Activated CD8-positive, alpha-beta memory T cell treated with anti-CD3 and anti-CD28 coated beads for 4 hours (primary cell): Measurements from ENCODE around the gene DLGAP1.
"Not testable (repeated sequence)": the region's sequence is repeated elsewhere in the genome, so short reads cannot be mapped to it uniquely, and the experiment has no call there.

Experiments used
- DNase-seq, 2 donors: peaks; one replicate each; pipeline ENCODE4 v3.0.0-alpha.2; 2020; ENCODE audit warnings: low read depth in 2 of 2

The DLGAP1 gene

DNA sequence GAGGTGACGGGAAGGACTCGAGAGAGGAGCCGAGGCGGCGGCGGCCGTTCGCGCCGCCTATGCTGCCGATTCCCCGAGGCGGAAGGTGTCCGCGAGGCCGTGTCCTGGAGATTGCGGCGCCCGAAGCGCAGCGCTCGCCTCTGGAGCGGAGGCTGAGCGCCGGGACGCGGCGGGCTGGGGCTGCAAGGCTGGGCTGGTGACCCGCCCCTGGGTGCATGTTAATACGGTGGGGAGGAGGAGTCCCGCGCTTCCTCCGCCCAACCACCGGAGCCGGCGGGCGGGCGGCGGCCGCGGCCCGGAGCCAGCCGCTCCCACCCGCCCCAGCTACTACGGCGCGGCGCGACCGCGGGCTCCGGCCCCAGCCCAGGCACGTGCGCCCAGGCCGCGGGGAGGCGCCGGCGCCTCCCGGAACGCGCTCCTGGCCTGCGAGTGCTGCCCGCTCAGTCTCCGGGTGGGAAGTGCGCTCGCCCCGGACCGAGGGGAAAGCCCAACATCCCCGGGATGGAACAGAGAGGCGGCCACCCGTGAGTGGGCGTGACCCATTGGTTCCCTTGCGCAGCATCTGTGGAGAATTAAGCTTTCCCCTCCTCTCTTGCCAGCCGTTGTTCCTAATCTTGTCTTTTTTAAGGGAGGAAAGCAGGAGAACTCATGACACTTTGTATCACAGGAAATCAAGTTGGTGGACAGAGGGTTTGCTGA is at the start of gene DLGAP1:
TSS of gene DLGAP1 (minus strand) at position 195 of the 699 bp plus-strand sequence.
- no peak for DNase-seq

DNA sequence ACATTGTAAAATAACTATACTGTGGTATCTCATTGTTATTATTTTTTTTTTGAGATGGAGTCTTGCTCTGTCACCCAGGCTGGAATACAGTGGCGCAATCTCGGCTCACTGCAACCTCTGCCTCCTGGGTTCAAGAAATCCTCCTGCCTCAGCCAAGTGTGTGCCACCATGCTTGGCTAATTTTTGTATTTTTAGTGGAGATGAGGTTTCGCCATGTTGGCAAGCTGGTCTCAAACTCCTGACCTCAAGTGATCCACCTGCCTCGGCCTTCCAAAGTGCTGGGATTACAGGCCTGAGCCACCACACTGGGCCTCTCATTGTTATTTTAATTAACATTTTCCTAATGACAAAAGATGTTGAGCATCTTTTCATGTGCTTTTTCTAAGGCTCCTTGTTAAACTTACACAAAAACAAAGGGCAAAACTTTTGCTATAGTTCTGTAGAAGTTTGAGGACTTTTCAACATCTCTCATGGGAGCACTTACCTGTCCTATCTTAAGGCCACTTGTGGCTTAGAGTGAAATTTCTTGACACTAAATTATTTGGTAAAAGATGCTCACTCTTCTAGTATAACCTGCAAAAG is 39.7 kb upstream of the DLGAP1 start:
- DNase-seq = not testable (repeated sequence)

DNA sequence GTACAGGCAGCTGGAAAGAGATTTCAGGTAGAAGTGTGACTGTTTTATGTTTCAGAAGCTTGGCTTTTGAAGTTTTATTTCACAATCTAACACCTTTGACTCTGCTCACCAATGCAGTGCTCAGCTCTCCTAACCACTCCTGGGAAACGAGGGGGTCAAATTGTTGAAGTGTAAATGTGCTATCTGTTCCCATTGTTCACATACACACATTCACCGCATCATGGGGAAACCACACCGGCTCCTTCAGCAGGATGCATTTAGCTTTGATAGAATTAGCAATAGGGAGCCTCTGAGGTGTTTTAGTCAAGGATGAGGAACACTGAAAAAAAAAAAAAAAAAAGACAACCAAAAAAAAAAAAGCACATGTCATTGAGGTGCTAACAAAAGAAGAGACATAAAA is 13.4 kb upstream of the DLGAP1 start:
- DNase-seq = no peak

DNA sequence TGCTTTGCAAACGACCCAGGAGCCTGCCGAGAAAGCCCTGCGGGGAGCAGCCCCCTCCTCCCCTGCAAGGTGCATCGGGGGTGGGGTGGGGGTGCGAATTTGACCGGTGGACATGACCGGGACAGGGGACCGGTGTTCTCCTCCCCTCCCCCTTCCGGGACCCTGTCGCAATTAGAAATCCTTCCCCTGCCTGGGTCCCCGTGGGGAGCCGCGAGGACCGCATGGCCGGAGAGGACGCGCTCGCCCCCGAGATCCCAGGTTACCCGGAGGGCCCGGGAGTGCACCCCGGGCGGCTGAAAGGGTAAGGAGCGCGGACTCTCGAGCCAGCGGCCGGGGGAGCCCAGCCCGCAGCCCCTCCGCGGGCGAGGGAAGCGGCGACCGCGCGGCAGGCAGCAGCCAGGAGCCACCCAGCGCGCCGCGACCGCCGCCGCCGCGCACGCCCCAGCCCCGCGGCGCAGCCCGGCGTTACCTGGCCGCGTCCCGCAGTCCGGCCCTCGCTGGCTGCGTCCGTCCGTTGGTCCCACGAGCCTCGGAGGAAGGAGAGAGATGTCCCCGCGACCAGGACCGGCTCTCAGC is 482 bp downstream of the DLGAP1 start:
- DNase-seq = no peak

DNA sequence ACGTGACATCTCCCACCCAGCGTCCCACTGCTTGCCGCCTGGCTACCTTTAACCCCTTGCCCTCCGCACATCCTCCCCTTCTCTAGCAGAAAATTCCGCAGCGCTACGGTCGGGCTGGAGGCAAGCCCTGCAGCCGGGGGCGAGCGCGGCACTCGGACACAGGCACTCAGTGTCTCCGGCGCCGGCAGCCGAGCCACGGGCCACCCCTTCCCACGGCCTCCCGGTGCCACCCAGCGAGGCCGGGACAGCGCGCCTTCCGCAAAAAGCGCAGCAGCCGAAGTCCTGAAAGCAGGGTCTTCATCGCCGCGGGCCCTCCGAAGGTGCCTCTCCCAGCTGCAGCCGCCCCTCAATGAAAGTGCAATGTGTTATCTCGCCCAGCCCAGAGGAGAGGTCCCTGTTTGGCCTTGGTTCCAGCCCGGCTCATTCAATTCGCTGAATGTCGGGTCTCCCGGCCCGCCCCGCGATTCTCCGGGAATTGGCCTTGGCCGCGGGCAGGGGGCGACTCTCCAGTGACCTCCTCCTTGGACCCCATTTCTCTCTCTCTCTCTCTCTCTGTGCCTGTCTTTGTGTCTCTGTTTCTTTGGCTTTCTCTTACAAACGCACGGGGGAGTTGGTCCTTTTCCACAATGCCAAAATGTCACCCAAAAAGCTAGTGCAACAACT is 1.1 kb downstream of the DLGAP1 start:
- no peak for DNase-seq

DNA sequence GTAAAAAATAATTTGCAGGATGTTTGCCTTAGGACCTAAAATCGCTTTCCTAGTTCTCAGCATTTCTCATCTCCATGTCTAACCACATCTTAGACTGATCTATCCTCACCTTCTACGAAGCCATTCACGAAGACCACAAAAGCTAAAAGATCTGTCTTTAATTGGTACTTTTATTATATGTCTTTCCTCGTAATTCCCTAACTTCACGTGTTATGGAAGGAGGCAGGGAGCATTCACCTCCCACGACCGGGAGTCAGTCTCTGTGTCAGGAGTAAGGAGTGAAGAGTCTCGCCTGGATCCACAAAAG is 1.6 kb downstream of the DLGAP1 start:
- DNase-seq = no peak

DNA sequence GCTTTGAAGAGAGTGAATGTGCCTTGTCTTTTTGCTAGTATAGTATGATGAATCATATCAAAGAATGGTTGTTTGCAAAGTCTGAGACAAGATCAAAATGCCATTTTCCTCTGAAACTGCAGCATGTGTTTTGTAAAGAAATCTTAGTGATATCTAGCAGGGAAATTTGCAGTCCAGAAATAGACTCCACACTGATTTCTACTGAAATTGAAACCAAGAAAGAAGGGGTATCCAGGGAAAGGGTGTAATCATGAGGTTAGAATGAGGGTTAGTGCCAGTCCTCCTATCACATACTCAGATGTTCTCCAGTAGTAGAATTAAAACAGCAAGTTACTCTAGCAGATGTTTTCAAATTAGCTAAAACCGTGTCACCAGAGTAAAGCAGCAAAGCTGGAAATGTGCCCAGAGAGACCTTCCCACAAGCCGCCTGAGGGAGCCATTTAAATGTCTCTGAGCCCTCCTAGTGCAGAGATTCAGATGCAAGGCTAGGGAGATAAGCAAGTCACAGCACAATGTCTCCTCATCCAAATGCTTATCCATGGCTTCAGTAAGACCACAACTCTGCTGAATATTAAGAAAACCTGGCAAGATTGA is 4.9 kb downstream of the DLGAP1 start:
- no peak for DNase-seq

DNA sequence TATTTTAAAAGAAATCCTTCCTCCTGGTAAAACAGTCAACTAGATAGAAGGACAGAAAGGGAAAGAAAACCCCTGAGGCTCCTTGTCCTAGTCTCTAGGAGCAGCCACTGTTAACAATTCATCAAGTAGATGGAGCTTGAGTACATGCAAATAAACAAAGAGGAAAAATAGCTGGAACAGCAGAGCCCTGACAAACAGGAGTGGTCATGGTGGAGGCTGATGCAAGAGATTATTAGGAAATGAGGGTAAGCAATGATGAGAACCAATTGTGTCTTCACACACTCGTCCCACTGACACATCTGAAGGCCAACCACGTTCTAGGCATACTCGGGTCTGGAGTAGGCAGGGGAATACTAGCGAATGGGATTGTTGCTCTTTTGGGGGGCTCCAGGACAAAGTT is 9.2 kb downstream of the DLGAP1 start:
- DNase-seq = no peak

DNA sequence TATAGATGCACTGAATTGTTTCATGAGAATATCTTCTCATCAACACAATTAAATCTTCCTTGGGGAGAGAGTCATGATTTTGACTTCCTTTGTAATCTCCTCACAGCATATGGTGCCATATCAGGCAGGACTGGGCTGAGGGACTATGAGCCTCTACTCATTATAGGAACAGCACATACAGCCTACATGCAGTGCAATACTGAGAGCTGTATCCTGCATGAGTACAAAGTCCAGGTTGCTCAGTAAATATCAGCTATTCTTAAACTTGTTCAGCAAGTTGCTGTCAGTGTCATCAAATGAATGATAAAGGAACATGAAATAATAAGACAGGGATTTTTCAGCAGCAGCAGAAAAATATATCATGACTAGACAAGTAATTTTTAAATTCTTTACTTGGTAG is 10.8 kb downstream of the DLGAP1 start:
- DNase-seq = no peak

DNA sequence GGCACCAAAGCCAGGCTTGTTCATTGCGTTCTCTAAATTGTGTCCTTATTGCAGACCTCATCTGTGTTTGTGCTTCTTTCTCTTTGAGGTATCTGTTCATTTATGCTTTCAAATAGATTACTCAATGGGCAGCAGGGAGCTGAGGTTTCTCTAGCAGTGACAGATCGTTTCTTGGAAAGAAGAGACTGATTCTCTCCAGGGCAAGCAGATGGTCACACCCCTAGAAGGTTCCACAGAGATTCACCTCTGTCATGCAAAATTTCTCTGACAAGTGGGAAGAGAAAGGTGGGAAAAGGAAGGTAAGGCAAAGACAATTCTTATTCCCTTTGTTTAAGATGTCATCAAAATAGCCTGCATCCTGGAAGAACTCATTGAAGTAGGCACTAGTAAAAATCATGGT is 14.0 kb downstream of the DLGAP1 start:
- no peak for DNase-seq

DNA sequence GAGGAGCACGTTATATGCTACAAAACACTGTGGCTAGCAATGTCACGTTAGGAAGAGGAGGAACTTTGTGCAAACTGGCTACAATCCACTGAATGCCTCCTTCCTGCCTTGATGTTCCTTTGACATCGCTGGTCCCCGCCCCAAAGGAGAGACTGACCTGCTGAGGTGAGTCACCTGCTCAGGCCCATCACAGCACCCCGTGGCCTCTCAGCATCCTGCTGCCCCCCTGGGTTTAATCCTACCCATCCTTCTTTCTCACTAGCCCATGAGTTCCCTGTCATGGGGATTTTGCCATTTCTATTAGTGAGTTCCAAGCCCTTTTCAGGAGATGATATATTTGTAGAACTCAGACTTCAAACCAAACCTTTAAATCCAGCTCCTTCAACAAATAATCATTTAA is 16.2 kb downstream of the DLGAP1 start:
- no peak for DNase-seq

DNA sequence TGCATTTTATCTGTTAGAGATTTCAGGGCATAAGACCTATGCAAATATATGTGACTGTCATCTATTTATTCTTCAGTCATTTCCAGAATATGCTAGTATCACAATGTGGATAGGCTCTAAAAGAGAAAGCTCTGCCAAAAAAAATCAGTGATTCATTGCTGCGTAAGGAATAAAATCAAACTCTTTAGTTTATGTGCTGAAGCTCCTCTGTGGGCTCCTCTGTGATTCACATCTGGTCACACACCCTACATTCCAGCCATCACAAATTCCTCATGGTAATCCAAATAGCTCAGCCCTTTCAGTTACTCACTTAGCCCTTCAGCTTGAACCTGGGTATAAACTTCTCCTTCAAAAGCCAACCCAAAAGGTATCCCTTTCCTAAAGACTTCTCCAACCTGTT is 21.4 kb downstream of the DLGAP1 start:
- no peak for DNase-seq

DNA sequence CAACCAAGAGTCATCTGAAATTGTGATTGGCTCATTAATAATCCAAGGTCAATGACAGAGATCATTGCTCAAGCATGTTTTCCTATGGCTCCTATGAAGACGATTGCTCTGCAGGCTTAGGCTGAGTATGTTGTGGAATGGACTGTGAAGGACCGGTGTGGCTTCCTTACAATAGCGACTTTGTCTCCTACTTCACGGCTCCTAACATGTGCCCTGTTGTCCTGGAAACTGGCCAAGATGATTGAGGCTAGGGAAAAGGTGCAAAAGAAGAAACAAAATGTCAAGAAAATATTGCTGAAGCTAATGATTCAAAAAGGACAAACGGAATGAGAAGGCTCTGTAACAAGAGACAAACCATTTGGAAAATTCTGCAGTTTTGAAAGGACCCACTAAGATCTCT is 24.3 kb downstream of the DLGAP1 start:
- no peak for DNase-seq

DNA sequence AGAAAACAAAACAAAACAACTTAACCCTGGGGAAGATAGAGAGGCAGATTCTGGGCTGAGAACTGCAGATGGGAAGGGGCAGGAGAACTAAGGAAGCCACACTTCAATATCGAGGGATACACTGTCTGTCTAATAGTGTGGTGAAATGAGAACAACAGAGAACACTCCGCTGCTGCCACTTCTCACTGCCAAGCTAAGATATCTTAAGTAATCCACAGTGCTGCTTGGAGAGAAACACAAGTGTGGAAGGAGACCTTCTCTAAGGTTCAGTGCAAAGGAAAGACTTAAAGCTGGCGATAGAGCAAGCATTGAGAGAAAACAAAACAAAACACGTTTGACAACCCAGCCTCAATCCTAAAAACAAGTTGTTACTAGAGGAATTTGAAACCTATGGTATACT is 37.4 kb downstream of the DLGAP1 start:
- DNase-seq = no peak

DNA sequence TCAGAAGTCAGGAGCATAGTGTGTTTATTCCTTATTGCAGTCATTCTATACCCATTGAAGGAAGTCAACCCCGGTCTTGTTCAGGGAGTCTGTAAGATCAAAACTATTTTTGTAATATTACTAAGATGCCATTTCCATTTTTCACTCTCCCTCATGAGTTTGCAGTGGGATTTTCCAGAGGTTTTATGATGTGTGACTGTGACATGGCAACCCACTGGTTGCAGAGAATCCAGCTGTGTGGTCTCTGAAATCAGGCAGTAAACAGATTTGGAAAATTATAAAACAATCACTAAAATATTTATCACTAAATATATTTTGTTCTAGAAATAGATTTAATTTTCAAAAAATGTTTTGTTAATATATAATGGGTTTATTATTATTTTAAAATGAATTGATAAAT is 38.1 kb downstream of the DLGAP1 start:
- no peak for DNase-seq

DNA sequence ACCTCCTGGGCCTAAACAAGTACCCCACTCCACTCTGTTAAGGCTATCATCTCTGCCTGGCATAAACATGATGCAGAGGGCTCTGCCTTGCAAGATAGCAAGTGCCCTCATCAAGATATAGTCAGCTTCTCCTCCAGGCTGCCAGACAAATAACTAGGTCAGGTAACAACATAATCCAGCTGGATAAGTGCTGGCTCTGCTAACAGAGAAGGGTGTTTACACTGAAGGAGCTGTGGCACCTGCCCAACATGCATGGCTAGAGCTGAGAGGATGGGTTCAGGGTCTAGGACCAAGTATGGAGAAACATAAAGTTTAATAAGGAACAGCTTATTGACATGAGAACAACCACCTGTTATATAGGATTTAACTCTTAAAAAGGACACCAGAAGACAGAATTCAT is 42.8 kb downstream of the DLGAP1 start:
- no peak for DNase-seq

DNA sequence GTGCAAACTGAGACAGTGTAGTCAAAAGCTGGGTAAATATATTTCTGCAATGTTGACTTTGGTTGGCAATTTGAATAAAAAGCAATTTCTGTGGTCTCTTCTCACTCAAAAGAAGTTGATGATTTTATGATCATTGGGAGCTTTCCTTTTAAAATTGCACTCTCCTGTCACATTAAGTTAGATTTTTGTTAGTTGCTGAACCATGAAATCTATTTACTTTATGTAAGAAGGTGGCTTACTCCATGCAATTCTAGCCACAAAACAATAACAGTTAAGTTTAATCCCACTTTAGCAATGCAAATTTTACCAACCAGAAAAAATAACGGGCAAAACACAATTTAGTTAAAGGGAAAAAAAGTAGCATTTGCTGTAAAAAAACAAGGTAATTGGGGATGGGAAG is 48.3 kb downstream of the DLGAP1 start:
- no peak for DNase-seq

DNA sequence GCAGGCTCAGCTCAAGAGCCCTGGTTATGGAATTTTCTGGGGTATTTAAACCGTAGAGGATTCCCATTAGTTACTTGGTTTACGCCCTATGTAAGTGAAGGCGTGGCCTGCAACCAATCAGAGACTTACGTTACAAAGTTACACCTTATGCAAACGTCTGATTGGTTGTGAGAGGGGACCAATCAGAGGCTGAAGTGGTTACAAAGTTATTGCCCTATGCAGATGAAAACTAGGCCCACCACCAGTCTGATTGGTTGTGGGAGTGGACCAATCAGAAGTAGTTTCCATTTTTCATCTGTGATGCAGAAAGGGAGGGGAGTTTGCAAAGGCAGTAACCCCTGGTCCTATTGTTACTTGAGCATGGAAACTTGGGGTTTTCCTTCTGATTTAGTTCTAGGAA is 49.1 kb downstream of the DLGAP1 start:
- no peak for DNase-seq

DNA sequence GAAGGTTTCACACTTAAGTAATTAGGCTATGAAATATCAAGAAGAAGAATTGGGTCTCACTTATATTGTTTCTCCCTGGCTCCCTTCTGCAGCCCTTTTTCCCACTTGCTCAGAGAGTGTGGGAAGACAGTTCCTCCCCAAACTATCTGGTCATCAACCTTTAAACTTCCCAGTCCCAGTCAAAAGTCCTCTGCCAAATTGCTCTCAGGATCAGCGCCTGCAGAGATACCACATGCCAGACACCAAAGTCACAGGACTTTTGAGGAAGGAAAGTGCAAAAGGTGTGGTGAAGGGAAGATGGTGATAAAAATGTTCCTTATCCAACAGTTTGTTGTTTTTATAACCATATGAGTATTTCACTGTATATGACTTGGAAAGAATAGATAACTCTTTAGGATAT is 51.3 kb downstream of the DLGAP1 start:
- no peak for DNase-seq

DNA sequence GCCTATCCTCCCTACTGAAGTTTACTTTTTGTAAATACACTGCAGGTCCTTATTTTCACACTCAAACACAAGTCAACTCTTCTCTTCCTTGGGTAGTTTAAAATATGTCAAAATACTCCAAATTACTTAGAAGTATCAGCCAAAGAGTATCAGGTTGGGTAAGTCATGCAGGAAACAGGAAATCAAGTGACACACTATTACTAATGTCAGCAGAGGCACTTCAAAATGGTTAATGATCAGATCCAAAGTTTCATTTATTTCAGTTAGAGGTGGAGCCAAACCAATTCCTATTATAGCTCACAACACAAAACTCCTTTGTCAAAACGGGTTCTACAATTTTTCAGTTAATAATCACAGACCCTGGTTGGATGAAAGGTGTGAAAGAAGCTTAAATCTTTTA is 54.2 kb downstream of the DLGAP1 start:
- DNase-seq = no peak

DNA sequence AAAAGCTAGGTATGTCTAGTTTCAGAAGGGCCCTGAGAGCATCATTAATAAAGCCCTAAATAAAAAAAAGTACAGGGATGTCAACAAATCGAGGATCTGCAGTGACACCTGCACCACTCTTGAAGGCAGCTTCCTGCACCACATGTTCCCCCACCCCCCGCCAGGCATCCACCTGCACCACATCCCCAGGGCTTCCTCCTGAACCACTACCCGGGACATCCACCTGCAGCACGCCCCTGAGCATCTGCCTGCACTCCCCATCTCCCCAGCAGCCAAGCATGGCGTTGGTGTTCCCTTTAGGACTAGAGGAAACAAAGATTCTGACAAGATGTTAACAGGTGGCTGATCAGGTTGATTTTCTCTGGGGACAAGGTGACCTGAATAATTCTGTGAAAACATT is 55.2 kb downstream of the DLGAP1 start:
- no peak for DNase-seq

DNA sequence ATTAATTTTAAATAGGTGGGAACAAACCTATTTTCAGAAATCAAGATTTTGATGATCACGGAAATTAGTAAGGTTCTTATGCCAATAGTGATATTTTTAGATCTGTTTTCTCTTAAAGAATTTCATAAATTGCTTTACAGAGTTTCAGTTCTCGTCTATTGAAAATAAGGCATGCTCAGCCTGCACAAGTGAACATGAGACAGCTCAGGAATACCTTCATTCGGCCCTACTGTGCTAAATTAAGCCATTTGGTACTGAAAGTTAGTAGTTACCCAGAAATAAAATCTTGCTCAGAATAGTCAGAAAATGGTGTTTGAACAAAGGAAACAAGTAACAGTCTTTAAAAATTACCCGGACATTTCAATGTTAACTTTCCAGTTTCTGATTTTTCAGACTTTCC is 60.4 kb downstream of the DLGAP1 start:
- no peak for DNase-seq

DNA sequence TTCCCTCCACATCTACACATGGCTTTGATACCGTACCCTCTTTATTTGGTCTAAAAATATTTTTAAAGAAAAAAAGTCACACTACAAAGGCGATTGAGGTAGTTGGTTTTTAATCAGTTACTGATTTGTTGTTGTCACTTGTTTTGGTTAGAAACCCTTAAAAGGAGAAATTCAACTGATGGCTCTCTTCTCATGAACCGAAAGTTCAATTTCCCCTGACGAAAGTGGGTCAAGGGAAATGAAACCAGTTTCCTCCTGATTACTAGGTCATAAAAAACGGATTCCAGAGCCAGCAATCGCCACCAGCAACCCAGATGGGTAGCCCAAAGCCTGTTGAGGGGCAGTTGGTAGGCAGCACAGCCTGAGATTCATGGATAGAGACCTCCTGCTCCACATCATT is 63.2 kb downstream of the DLGAP1 start:
- no peak for DNase-seq
